HEK293 (cell line): ENCODE results near the gene HELLS.
A peak's percentile ranks its signal among the peaks of the same experiment; 100 is the strongest.

Experiments used
- GLIS1 ChIP-seq: fragments of 450-650 bp; formaldehyde crosslinking; IDR thresholded peaks from 2 replicates; pipeline ENCODE4 v1.5.1; 2016; ENCODE audit warnings: missing biosample characterization, missing genetic modification characterization
- HOXC10 ChIP-seq: sonication (generic); formaldehyde crosslinking; IDR thresholded peaks from 2 replicates; pipeline ENCODE4 v1.8.1; 2023; ENCODE audit warnings: mild to moderate bottlenecking, missing genetic modification reagents
- HOXD13 ChIP-seq: sonication (generic); formaldehyde crosslinking; IDR thresholded peaks from 2 replicates; pipeline ENCODE4 v1.8.0; 2022; ENCODE audit warnings: missing genetic modification reagents, borderline replicate concordance
- MZF1 ChIP-seq: fragments of 450-650 bp; formaldehyde crosslinking; IDR thresholded peaks from 2 replicates; pipeline ENCODE4 v1.5.1; 2017; ENCODE audit warnings: missing biosample characterization, missing genetic modification characterization, borderline replicate concordance
- ZFP37 ChIP-seq: fragments of 450-650 bp; formaldehyde crosslinking; IDR thresholded peaks from 2 replicates; pipeline ENCODE4 v1.5.1; 2016; ENCODE audit warnings: missing biosample characterization, missing genetic modification characterization
- ZFP41 ChIP-seq: fragments of 450-650 bp; formaldehyde crosslinking; IDR thresholded peaks from 2 replicates; pipeline ENCODE4 v1.5.1; 2016; ENCODE audit warnings: missing biosample characterization, missing genetic modification characterization, borderline replicate concordance
- ZNF169 ChIP-seq: fragments of 450-650 bp; formaldehyde crosslinking; IDR thresholded peaks from 2 replicates; pipeline ENCODE4 v1.5.1; 2016; ENCODE audit warnings: missing biosample characterization, missing genetic modification characterization
- ZNF175 ChIP-seq: fragments of 450-650 bp; formaldehyde crosslinking; IDR thresholded peaks from 2 replicates; pipeline ENCODE4 v1.5.1; 2016; ENCODE audit warnings: missing biosample characterization, missing genetic modification characterization
- ZNF2 ChIP-seq: fragments of 450-650 bp; formaldehyde crosslinking; IDR thresholded peaks from 2 replicates; pipeline ENCODE4 v1.5.1; 2016; ENCODE audit warnings: missing biosample characterization, missing genetic modification characterization
- ZNF266 ChIP-seq: fragments of 450-650 bp; formaldehyde crosslinking; IDR thresholded peaks from 2 replicates; pipeline ENCODE4 v1.5.1; 2016; ENCODE audit warnings: missing biosample characterization, missing genetic modification characterization, low read depth
- ZNF514 ChIP-seq: fragments of 450-650 bp; formaldehyde crosslinking; IDR thresholded peaks from 2 replicates; pipeline ENCODE4 v1.5.1; 2016; ENCODE audit warnings: missing biosample characterization, missing genetic modification characterization
- ZNF792 ChIP-seq: fragments of 450-650 bp; formaldehyde crosslinking; IDR thresholded peaks from 2 replicates; pipeline ENCODE4 v1.5.1; 2016; ENCODE audit warnings: missing biosample characterization, missing genetic modification characterization
- ZNF830 ChIP-seq: fragments of 450-650 bp; IDR thresholded peaks from 2 replicates; pipeline ENCODE4 v1.5.0; 2018; ENCODE audit warnings: missing biosample characterization, missing genetic modification characterization, low read depth, mild to moderate bottlenecking, moderate library complexity
- TF ChIP-seq, protein P1 (sequence below): fragments of 450-650 bp; formaldehyde crosslinking; IDR thresholded peaks from 2 replicates; pipeline ENCODE4 v1.5.1; 2016; ENCODE audit warnings: missing biosample characterization, missing genetic modification characterization
- TF ChIP-seq, protein P2 (sequence below): fragments of 450-650 bp; formaldehyde crosslinking; IDR thresholded peaks from 2 replicates; pipeline ENCODE4 v1.5.1; 2016; ENCODE audit warnings: missing biosample characterization, missing genetic modification characterization
- TF ChIP-seq, protein P3 (sequence below): IDR thresholded peaks from 2 replicates; pipeline ENCODE4 v1.6.1; 2011; ENCODE audit warnings: mild to moderate bottlenecking, low read depth, low read length, borderline replicate concordance
- TF ChIP-seq, protein P4 (sequence below): fragments of 450-650 bp; formaldehyde crosslinking; IDR thresholded peaks from 2 replicates; pipeline ENCODE4 v1.5.1; 2016; ENCODE audit warnings: missing biosample characterization, missing genetic modification characterization, borderline replicate concordance
- TF ChIP-seq, protein P5 (sequence below): fragments of 450-650 bp; formaldehyde crosslinking; IDR thresholded peaks from 2 replicates; pipeline ENCODE4 v1.5.1; 2016; ENCODE audit warnings: missing biosample characterization, missing genetic modification characterization, borderline replicate concordance

Gene HELLS

DNA sequence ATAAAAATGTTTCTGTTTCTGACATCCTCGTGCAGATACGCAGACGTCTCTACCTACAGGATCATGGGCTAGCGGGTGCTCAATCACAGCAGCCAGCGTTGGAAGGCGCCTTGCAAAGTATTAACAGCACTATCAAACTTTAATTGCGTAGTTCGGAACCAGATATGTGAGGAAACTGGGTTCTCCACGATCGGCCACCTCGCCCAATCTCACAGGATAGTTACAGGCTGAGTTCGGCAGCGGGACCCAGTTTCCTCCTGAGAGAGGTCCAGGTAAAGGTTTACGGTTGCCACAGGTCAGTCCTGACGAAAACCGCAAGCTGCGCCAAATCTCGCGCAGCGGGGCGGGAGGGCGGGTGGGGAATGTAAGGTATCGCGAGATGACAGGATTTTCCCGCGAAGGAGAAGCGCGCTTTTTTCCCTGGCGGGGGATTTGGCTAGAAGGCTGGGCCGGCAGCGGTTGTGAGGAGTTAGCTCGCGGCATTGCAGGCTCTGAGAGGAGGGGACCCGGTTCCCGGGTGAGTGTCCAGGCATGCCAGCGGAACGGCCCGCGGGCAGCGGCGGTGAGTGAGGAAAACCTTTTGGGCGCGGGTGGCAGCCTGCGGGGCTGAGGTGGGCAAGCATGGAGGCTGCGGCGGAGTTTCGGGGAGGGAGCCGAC lies at the start of gene HELLS (continued):
- TF ChIP-seq ZNF792 (tag by site-specific recombination) (no peak), MZF1 (tag by site-specific recombination) (peak; percentile 32; the same call in 1 of the 2 replicates), ZNF514 (tag by site-specific recombination) (no peak), ZNF266 (no peak), HOXD13 (peak; percentile 54; the same call in 1 of the 2 replicates), ZNF175 (no peak), ZFP41 (no peak), GLIS1 (peak; percentile 65), ZNF169 (no peak), ZFP37 (peak; percentile 63), ZNF830 (tag by site-specific recombination) (no peak), HOXC10 (CRISPR knock-in tag) (no peak), ZNF2 (tag by site-specific recombination) (peak; percentile 58; the same call in 1 of the 2 replicates)
- TF ChIP-seq, protein P1, sequence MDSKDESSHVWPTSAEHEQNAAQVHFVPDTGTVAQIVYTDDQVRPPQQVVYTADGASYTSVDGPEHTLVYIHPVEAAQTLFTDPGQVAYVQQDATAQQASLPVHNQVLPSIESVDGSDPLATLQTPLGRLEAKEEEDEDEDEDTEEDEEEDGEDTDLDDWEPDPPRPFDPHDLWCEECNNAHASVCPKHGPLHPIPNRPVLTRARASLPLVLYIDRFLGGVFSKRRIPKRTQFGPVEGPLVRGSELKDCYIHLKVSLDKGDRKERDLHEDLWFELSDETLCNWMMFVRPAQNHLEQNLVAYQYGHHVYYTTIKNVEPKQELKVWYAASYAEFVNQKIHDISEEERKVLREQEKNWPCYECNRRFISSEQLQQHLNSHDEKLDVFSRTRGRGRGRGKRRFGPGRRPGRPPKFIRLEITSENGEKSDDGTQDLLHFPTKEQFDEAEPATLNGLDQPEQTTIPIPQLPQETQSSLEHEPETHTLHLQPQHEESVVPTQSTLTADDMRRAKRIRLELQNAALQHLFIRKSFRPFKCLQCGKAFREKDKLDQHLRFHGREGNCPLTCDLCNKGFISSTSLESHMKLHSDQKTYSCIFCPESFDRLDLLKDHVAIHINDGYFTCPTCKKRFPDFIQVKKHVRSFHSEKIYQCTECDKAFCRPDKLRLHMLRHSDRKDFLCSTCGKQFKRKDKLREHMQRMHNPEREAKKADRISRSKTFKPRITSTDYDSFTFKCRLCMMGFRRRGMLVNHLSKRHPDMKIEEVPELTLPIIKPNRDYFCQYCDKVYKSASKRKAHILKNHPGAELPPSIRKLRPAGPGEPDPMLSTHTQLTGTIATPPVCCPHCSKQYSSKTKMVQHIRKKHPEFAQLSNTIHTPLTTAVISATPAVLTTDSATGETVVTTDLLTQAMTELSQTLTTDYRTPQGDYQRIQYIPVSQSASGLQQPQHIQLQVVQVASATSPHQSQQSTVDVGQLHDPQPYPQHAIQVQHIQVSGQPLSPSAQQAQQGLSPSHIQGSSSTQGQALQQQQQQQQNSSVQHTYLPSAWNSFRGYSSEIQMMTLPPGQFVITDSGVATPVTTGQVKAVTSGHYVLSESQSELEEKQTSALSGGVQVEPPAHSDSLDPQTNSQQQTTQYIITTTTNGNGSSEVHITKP (tag by site-specific recombination) = no peak
- TF ChIP-seq, protein P2, sequence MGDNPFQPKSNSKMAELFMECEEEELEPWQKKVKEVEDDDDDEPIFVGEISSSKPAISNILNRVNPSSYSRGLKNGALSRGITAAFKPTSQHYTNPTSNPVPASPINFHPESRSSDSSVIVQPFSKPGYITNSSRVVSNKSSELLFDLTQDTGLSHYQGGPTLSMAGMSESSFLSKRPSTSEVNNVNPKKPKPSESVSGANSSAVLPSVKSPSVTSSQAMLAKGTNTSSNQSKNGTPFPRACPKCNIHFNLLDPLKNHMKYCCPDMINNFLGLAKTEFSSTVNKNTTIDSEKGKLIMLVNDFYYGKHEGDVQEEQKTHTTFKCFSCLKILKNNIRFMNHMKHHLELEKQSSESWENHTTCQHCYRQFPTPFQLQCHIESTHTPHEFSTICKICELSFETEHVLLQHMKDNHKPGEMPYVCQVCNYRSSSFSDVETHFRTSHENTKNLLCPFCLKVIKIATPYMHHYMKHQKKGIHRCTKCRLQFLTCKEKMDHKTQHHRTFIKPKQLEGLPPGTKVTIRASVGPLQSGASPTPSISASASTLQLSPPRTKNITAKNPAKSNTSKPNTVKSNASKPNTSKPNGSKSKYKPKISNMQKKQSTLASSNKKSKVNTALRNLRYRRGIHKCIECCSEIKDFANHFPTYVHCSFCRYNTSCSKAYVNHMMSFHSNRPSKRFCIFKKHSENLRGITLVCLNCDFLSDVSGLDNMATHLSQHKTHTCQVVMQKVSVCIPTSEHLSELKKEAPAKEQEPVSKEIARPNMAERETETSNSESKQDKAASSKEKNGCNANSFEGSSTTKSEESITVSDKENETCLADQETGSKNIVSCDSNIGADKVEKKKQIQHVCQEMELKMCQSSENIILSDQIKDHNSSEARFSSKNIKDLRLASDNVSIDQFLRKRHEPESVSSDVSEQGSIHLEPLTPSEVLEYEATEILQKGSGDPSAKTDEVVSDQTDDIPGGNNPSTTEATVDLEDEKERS = no peak
- TF ChIP-seq, protein P3, sequence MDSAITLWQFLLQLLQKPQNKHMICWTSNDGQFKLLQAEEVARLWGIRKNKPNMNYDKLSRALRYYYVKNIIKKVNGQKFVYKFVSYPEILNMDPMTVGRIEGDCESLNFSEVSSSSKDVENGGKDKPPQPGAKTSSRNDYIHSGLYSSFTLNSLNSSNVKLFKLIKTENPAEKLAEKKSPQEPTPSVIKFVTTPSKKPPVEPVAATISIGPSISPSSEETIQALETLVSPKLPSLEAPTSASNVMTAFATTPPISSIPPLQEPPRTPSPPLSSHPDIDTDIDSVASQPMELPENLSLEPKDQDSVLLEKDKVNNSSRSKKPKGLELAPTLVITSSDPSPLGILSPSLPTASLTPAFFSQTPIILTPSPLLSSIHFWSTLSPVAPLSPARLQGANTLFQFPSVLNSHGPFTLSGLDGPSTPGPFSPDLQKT = no peak
- TF ChIP-seq, protein P4, sequence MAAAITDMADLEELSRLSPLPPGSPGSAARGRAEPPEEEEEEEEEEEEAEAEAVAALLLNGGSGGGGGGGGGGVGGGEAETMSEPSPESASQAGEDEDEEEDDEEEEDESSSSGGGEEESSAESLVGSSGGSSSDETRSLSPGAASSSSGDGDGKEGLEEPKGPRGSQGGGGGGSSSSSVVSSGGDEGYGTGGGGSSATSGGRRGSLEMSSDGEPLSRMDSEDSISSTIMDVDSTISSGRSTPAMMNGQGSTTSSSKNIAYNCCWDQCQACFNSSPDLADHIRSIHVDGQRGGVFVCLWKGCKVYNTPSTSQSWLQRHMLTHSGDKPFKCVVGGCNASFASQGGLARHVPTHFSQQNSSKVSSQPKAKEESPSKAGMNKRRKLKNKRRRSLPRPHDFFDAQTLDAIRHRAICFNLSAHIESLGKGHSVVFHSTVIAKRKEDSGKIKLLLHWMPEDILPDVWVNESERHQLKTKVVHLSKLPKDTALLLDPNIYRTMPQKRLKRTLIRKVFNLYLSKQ (tag by site-specific recombination) = no peak
- TF ChIP-seq, protein P5, sequence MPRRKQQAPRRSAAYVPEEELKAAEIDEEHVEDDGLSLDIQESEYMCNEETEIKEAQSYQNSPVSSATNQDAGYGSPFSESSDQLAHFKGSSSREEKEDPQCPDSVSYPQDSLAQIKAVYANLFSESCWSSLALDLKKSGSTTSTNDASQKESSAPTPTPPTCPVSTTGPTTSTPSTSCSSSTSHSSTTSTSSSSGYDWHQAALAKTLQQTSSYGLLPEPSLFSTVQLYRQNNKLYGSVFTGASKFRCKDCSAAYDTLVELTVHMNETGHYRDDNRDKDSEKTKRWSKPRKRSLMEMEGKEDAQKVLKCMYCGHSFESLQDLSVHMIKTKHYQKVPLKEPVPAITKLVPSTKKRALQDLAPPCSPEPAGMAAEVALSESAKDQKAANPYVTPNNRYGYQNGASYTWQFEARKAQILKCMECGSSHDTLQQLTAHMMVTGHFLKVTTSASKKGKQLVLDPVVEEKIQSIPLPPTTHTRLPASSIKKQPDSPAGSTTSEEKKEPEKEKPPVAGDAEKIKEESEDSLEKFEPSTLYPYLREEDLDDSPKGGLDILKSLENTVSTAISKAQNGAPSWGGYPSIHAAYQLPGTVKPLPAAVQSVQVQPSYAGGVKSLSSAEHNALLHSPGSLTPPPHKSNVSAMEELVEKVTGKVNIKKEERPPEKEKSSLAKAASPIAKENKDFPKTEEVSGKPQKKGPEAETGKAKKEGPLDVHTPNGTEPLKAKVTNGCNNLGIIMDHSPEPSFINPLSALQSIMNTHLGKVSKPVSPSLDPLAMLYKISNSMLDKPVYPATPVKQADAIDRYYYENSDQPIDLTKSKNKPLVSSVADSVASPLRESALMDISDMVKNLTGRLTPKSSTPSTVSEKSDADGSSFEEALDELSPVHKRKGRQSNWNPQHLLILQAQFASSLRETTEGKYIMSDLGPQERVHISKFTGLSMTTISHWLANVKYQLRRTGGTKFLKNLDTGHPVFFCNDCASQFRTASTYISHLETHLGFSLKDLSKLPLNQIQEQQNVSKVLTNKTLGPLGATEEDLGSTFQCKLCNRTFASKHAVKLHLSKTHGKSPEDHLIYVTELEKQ (tag by site-specific recombination) = no peak
